NCI-H446 treated with DMSO at 0.1 percent for 48 hours (cell line): ENCODE results near the gene RAD9A.

ENCODE experiments used
- DNase-seq: peaks from one replicate; lab custom pipeline; 2025; lab: John Stamatoyannopoulos, UW

Gene RAD9A

DNA sequence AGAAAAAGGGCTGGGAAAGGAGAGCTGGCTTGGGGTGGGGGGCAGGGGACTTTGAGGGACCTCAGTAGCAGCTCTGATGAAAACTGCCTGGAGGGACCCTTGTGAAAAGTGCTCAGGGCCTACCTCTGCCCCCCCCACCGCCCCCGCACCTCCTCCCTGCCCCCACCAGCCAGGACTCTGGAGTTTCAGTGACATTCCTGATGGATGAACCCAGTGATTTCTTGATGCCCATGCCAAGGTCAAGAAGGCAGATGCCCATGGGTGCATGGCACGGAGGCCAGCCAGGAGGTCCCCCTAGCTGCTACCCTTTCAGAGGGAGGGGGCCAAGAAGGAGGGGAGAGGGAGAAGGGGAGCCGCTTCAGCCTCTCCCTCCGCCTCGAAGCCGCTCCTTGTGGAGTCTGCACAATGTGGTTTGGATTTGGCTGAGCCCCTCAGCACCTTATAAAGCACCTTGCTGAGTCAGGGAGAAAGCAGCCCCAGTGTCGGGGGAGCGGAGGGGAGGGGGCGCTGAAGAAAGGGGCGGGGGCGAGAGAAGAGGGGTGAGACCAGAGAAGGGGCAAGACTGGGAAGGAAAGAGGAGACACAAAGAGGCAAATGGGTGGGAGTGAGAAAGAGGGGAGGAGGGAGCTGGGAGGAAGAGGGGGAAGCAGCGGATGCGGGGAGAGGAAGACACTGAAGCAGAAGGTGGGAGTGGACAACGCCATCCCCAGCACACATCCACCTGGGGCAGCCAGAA lies 16.3 kb upstream of the RAD9A start:
- no peak for DNase-seq

DNA sequence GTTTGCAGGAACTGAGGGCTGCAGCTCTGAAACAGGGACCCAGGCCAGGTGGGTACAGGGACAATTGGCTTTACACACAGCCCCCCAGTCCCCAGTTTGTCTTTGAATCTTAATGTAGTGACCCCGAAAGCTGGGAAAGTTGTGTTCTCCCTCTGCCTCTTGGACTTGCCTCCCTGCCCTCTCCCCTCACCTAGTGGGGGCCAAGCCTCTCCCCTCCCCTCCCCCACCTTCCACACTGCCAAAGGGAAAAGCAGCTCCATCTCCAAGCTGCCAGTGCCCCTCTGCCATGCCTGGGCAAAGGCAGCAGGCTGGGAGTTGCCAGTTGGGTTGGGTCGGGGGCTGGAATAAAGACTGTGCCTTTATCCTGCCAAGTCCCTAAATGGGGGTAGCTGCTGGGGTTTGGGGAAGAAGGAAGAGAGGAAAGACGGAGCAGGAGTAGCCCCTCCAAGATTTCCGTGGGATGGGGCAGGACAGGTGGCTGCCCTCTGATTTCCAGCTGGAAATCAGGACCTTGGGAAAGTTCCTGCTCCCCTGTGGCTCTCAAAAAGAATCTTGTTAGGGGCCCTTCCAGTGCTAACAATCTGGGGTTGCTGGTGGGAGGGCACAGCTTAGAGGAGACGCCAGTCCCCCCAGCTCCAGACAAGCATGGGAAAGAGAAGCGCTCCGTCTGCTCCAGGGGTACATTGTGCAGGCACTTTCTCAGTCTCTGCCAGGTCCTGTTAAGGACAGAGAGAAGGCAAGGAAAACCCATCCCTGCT lies 15.5 kb upstream of the RAD9A start:
- no peak for DNase-seq

DNA sequence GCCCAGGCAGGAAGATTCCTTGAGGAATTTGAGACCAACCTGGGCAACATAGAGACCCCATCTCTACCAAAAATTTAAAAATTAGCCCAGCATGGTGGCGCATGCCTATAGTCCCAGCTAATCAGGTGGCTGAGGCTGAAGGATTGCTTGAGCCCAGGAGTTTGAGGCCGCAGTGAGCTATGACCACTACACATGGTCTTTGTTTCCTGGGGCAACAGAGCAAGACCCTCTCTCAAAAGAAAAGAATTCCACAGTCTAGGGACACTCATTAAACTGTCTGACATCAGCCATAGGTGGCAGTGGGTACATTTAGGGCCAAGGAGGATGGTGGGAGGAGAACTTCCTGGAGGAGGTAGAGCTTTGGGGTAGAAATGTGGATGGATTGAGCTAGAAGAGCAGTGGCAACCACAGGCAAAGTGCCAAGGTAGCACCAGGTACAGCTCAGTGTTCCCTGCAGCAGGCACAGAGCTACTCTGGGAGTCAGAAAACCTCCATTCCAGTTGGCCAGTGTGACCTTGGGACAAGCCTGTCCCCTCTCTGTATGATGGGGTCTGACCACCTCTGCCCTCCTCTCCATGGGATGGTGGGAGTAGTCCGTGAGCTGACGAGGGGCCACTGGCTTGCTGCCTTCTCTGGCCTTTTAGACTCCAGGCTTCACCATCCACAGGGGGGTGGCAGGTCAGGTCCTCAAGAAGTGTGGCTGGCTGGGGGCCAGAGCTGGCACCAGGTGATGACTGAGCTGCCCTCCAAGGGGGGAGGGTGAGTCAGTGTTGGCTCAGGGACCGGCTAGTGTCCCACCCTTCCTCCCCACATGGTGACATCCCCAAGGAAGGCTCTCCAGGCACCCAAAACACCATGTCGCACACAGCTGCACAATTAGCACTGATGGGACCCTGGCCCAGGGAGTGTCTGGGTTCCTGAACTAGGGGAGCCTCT lies 14.6 kb upstream of the RAD9A start:
- no peak for DNase-seq

DNA sequence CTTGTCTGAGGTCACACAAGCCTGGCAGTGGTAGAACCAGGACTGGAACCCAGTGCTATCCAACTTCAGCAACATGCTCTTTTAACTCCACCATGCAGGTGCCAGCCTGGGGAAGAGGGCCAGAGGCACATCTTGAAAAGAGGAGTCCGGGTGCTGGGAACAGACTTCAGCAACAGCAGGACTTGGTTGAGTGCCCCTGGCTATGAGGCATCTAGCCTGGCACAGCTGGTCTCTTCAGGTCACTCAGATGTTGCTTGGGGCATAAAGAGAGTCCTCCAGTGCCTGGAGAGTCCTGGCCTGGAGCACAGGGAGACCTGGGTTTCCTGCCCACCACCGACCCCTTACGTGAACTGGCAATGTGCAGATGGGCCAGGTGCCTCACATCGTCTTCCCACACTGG lies 13.2 kb upstream of the RAD9A start:
- no peak for DNase-seq

DNA sequence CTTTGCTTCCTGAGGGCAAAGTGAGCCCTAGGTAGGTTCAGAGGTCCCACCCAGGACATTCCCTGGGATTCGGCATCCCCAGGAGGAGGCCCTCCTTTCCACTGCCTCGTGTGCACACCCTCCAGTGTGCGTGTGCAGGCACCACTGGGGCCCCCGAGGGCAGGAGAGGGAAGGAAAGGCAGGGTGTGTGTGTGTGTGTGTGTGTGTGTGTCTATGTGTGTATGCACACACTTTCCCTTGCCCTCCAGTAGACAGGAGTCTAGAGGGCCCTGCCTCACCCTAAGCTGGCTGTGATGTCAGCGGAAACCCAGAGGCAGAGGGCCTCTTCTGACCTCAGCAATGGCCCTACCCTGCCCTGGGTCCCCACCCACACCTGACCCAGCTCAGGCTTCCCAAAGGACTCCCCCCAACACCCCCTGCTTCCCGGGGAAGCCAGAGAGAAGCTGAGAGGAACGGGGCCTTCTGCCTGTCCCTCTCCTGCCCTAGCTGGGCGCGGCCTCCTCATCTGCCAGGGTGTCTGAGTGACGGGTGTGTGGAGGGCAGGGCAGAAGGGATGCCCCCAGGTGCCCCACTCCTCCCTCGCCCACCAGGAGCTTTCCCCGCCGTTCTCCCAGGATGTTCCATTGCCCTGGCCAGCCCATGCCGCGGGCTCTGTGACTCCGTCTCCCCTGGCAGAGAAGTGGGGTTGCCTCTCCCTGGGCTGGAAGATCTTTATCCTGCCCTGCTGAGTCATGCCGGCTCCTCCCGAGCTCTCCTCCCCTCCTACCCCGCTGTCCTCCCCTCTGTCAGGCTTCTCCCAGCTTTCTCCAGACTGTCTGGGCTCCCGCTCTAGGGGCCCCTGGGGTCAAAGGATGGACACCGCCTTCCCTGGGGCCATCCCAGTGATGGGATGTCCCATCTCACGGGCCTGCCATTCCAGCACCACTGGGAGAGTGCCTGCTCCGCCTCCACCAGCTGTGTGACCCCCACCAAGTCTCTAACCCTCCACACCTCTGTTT lies 12.4 kb upstream of the RAD9A start:
- no peak for DNase-seq

DNA sequence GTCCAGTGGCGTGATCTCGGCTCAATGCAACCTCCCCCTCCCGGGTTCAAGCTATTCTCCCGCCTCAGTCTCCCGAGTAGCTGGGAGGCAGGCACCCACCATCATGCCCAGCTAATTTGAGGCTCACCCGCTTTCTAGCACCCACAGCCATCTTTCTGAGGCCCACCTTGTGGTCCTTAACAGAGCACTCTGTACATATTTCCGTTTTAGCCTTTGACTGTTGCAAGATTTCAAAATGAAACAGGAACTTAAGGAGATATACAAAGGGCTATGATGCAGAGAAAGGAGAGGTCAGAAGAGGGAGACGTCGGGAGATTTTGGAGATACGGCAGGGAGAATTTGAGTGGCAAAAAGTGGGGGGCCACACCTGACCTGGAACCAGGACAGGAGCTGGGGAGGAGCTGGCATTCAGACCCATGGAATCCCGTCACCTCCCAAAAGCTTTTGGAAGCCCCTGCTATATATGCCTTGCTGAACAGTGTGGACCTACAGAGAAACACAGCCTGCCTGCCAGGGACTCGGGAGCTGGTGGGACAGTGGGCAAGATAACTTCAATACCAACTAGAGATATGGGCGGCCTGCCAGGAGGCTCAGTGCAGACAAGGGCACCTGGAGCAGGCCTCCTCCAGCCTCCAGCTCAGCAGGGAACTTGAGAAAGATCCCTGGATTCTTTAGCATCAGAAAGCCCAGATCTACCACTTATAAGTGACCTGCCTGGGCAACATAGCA lies 10.4 kb upstream of the RAD9A start:
- no peak for DNase-seq

DNA sequence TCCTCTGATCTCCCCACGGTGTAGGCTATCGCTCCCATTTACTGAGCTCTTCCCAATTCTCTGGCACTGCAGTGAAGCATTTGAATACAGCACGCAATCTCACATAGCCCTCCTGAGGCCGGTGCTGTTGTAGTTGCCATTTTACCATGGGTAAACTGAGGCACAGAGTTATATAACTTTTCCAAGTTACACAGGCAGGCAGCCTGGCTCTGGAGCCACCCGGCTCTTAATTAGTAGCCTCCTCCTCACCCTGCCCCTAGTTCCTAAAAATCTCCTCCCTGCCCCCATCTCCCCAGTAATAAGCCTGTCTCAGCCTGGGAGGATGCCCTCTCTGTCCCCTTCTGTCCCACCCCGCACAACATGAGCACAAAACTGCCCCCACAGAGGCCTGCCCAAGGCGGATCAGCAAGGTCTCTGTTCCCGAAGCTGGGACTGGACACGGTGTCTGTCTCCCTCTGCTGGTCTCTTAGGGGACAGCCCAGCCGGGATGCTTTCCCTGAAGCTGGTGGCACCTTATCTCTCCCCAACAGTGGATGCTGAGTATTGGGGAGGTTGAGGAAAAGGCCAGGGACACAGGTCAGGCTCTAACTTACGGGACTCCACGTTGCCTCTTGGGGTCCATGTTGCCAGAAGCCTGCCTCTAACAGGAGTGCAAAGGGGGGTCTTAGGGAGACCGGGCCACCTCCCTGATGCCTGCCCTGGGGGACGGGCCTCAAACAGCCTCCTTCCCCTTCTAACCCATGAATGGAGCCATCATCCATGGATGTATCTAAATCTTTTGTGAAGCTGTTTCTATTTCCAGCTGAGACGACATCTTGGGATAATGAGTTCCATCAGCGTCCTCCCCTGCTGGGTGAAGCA lies 9.3 kb upstream of the RAD9A start:
- DNase-seq: peak; percentile 5

DNA sequence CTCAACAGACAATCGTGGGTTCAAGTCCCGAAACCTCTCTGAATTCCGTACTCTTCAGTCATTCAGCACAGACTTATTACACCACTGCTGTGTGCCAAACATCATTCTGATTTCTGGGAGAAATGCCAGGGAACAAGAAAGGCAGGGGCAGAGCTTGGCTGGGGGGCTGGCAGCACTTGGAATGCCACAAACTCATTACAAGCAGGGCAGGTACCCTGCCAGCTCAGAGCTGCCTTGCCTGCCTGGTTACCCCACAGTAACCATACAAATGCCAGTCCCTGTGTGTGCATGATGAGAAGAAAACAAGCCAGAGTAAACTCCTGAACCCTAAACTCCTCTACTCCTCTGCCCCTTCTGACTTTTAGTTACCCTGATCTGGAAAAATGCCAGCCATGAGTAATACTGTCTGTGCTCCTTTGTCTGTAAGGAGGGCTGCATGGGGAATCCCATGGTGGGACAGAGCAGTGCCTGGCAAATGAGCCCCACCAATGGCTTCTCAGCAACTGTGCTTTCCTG lies 6.9 kb upstream of the RAD9A start:
- DNase-seq: peak; percentile 70

DNA sequence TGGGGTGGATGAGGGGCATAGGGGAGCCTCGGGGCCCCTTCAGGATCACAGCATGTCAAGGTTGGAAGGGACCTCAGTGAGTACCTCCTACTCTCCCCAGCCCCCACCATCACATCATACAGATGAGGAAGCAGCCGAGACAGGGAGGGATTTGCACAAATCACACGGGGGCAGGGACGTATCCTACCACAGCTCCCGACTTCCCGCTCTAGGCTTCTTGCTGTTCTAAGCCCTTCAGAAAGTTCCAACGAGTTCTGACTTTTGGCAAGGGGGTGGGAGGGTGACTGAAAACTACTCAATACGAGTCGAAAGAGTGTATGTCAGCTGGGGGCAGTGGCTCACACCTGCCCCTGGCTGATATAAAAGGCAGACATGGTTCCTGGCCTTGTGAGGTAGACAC lies 4.7 kb upstream of the RAD9A start:
- DNase-seq: no peak

DNA sequence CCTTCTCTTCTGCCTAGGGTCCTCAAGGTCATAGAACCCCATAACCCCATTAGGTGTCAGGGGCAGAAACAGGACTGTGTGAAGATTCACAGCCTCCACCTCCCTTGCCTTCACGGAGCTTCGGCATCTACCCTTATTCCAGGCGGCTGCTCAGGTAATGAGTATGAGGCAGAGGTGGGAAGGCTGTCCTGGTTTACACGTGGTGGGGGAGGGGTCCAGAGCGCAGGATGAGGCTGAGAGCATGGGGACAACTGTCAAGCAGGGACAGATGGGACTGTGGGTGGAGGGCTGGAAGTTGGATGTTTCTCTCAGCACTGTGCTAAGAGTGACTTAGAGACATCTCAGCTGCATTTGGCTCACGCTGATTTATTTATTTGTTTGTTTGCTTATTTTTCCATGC lies 4.3 kb upstream of the RAD9A start:
- no peak for DNase-seq

DNA sequence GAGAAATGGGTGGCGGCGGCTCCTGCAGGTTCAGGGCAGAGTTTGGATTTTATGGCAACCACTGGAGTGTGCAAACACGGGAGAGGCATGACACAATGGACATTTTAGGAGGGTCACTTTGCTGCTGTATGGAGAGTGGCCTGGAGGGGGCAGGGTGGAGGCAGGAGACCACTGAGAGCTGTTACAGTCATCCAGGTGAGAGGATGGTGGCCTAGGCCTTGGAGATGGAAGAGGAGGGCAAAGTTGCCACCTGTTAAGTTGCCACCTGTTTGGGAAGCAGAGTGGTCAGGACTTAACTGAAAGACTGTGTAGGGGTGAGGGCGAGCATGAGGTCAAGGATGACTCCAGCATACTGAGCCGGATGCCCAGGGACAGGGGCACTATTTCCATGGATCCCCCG lies 2.3 kb upstream of the RAD9A start:
- no peak for DNase-seq

DNA sequence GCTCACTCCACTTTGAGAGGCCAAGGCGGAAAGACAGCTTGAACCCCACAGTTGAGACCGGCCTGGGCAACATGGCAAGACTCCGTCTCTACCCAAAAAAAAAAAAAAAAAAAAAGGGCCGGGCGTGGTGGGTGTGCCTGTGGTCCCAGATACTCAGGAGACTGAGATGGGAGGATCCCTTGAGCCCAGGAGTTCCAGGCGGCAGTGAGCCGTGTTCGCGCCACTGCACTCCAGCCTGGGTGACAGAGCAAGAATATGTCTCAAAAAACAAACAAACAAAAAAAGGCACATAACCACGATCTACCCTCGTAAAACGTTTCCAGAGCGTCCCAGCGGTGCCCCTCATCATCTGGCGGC lies 861 bp upstream of the RAD9A start:
- no peak for DNase-seq

DNA sequence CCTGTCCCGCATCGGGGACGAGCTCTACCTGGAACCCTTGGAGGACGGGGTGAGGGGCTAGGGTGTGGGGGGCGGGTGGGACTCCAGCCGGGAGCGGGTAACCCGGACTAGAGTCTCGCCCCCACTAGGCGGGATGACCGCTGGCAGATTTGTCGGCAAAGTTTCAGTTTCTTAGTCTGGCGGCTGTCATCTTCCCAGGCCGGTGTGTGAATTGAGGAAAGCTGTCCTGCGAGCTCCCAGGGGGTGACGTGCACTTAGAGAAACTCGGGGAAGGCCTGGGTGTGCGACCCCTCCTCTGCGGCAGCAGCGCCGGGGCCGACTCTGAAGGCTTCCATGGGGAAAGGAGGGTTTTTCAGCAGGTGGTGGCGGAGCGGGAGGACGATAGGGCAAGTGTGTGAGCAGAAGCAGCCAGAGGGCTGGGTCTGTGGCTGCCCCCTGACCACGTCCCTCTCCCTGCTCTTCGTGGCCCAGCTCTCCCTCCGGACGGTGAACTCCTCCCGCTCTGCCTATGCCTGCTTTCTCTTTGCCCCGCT lies 463 bp downstream of the RAD9A start:
- no peak for DNase-seq

DNA sequence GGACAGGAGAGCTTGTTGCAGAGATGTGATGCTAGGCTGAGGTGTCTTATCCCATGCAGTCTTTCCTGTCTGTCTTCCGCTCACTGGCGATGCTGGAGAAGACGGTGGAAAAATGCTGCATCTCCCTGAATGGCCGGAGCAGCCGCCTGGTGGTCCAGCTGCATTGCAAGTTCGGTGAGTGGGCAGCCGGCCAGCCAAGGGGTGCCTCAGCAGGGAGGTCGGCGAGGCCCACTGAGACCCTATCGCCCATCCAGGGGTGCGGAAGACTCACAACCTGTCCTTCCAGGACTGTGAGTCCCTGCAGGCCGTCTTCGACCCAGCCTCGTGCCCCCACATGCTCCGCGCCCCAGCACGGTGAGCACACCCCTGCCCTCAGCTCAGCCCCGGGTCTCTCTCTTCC lies 1.7 kb downstream of the RAD9A start:
- no peak for DNase-seq

DNA sequence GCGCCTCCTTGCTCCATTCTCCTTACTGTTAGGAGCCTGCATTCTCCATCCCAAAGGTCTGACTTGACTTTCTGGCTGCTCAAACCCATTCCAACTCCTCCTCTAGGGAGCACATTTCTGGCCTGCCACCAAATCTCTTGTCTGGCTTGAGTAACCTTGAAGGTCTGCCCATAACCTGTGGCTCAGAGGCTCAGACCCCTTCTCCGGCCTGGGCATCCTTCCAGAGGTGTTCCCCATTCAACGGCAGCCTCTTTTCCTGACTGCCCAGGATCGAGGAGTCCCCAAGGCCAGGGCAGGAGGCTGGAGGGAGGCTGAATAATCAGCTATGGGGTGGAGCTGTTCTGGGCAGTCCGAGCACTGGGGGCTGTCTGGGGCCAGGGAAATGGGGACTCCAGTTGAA lies 2.2 kb downstream of the RAD9A start:
- no peak for DNase-seq

DNA sequence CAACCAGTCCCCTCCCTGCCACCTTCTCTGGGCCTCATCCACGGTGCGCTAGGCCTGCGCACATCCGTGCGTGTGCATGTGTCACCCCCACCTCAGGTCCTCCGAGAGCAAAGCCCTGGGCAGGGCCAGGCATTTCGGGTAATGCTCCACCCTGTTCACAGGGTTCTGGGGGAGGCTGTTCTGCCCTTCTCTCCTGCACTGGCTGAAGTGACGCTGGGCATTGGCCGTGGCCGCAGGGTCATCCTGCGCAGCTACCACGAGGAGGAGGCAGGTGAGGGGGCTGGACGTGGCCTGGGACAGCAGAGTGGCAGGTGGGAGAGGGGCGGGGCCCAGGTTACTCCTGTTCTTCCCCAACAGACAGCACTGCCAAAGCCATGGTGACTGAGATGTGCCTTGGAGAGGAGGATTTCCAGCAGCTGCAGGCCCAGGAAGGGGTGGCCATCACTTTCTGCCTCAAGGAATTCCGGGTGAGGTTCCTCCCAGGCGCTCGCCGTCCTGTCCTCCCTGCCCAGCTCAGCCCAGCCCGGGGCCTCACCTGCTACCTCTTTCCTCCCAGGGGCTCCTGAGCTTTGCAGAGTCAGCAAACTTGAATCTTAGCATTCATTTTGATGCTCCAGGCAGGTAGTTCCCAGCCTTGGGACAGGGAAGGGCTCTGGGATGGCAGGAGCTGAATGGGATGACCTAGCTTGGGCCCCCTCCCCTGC lies 3.9 kb downstream of the RAD9A start:
- no peak for DNase-seq

DNA sequence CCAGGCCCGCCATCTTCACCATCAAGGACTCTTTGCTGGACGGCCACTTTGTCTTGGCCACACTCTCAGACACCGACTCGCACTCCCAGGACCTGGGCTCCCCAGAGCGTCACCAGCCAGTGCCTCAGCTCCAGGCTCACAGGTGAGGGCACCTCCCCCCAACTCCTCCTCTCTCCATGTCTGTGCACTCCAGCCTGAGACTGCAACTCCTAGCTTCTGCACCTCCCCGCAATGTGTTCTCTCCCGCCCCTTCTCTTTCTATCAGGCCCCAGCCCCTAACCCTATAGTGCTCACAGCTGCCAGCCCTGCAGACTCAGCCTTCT lies 4.4 kb downstream of the RAD9A start:
- no peak for DNase-seq

DNA sequence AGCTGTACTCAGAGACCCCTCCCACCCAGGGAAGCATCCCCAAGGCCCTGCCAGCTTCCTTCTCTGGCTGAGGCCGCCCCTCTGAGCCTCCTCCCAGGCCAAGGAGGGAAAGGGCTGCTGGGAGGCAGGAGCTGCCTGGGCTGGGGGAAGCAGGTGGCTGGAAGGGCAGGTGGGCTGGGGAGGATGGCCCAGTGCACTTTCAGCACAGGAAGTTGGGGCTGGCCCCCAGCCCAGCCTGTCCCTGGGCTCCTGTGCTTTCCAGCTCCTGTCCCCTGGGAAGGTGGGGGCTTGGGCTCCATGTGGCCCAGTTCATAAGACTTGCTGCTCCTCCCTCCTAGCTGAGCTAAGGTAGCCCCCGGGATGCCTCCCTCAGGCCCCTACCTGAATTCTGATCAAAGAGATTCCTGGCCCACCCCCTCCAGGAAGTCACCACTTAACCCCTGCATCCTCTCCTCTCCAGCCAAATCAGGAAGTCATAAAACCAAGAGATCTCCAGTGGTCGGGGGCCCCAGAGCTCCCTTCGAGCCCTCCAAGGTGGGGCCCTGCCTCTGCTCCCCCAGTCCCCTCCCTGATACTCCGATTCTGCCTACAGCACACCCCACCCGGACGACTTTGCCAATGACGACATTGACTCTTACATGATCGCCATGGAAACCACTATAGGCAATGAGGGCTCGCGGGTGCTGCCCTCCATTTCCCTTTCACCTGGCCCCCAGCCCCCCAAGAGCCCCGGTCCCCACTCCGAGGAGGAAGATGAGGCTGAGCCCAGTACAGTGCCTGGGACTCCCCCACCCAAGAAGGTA lies 5.0 kb downstream of the RAD9A start:
- DNase-seq: no peak
